ENCODE data around the gene RABIF.
"Not testable (repeated sequence)": the region's sequence is repeated elsewhere in the genome, so short reads cannot be mapped to it uniquely, and the experiment has no call there.

The RABIF gene

DNA sequence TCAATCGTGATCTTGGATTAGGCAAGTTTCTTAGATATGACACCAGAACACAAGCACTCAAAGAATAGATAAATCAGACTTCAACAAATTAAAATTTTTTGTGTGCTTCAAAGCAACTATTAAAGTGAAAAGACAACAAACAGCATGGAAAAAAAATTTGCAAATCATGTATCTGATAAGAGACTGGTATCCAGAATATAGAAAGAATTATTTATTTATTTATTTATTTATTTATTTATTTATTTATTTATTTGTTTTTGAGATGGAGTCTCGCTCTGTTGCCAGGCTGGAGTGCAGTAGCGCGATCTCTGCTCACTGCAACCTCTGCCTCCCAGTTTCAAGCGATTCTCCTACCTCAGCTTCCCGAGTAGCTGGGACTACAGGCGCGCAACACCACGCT lies 59.7 kb downstream of the RABIF start:
- DNase-seq, result not testable (repeated sequence)

Data from NCI-H2081 treated with DMSO at 0.1 percent for 48 hours (cell line).